Endothelial cell of umbilical vein (primary cell): Measurements from ENCODE around the gene OTP. TPM values are rescaled to one million over a fixed set of nuclear protein-coding genes. Genes with fewer than 3 reads are reported as not detected.

ENCODE experiments used
- BruUV-seq: library from RNA; stranded (reverse); fragments of 400-500 nt; replicated peaks from 2 replicates; lab custom pipeline; 2021; lab: Mats Ljungman, UMichigan
- CTCF ChIA-PET: fragments of 300-600, 350-600 bp; sonication (Branson Sonifier 250); formaldehyde crosslinking; loops from one replicate; lab custom pipeline; 2021; ENCODE audit warnings: antibody characterized with exemption, inconsistent platforms; lab: Charles Lee
- POLR2A ChIA-PET: fragments of 300-600, 350-600 bp; sonication (Branson Sonifier 250); formaldehyde crosslinking; loops from one replicate; lab custom pipeline; 2021; ENCODE audit warnings: antibody characterized with exemption, inconsistent platforms; lab: Charles Lee
- DNase-seq: peaks from one replicate; pipeline ENCODE4 v3.0.0-alpha.2; 2011; ENCODE audit warnings: low read depth, low spot score
- FAIRE-seq: peaks from 2 replicates; lab custom pipeline; 2011; peaks lifted over from hg19 to GRCh38; lab: Jason Lieb, UNC
- H2AFZ ChIP-seq: 2 replicates; pipeline ENCODE4 v1.6.0; 2012; ENCODE audit warnings: low read depth, low read length, control low read depth, inconsistent platforms
- H3K27ac ChIP-seq: 2 replicates; pipeline ENCODE4 v1.5.1; 2011; ENCODE audit warnings: low read depth, mild to moderate bottlenecking, control low read depth, low read length, moderate library complexity; ENCODE audit not compliant: insufficient read depth
- H3K27me3 ChIP-seq, 2 experiments: 2 replicates each; pipeline versions ENCODE4 v1.6.0 to v1.6.1; 2011; ENCODE audit warnings: low read length in 2 of 2, mixed read lengths in 1 of 2; ENCODE audit not compliant: control insufficient read depth in 2 of 2, insufficient read depth in 2 of 2
- H3K36me3 ChIP-seq, 2 experiments: 2 replicates in 1 of 2; 3 replicates in 1 of 2; pipeline ENCODE4 v1.5.1; 2011; ENCODE audit warnings: low read length in 2 of 2, mild to moderate bottlenecking in 1 of 2, moderate library complexity in 1 of 2; ENCODE audit not compliant: control insufficient read depth in 2 of 2, insufficient read depth in 2 of 2; ENCODE audit errors: extremely low read depth in 1 of 2
- H3K4me1 ChIP-seq: 3 replicates; pipeline ENCODE4 v1.5.1; 2011; ENCODE audit warnings: mild to moderate bottlenecking, low read length; ENCODE audit not compliant: control insufficient read depth, insufficient read depth; ENCODE audit errors: extremely low read depth
- H3K4me2 ChIP-seq: 2 replicates; pipeline ENCODE4 v1.6.1; 2011; ENCODE audit warnings: low read length, control low read depth, mixed read lengths; ENCODE audit not compliant: insufficient read depth
- H3K4me3 ChIP-seq, 3 experiments: fragments of 200-600 bp in 1 of 3; sonication (generic), shearing (Covaris generic) in 1 of 3; replicated peaks in 1 of 3; 2 replicates each; pipeline ENCODE4 v1.5.1; 2011 to 2016; ENCODE audit warnings: control low read depth in 3 of 3, low read length in 3 of 3, mild to moderate bottlenecking in 2 of 3, inconsistent platforms in 1 of 3, low read depth in 1 of 3, moderate library complexity in 1 of 3; ENCODE audit not compliant: insufficient read depth in 1 of 3
- H3K79me2 ChIP-seq: 2 replicates; pipeline ENCODE4 v1.6.0; 2012; ENCODE audit warnings: low read length, inconsistent platforms; ENCODE audit not compliant: control insufficient read depth, insufficient read depth
- H3K9ac ChIP-seq: replicated peaks from 2 replicates; pipeline ENCODE3; 2011; ENCODE audit warnings: low read length, control low read depth; ENCODE audit not compliant: insufficient read depth; ENCODE audit errors: extremely low read depth
- H3K9me1 ChIP-seq: replicated peaks from 3 replicates; pipeline ENCODE4 v1.6.0; 2011; ENCODE audit warnings: mild to moderate bottlenecking, low read length; ENCODE audit not compliant: control insufficient read depth, insufficient read depth; ENCODE audit errors: extremely low read depth
- H3K9me3 ChIP-seq: replicated peaks from 2 replicates; pipeline ENCODE4 v1.5.1; 2012; ENCODE audit warnings: low read length, inconsistent platforms; ENCODE audit not compliant: control insufficient read depth, insufficient read depth
- H4K20me1 ChIP-seq: replicated peaks from 2 replicates; pipeline ENCODE3; 2011; ENCODE audit warnings: mild to moderate bottlenecking, low read length; ENCODE audit not compliant: control insufficient read depth, insufficient read depth; ENCODE audit errors: extremely low read depth
- CTCF ChIP-seq, 2 donors: IDR thresholded peaks; 1 replicate in 1 of 2; 2 replicates in 1 of 2; pipeline ENCODE4 v1.5.1; 2011; ENCODE audit warnings: low read length in 2 of 2, mild to moderate bottlenecking in 2 of 2, moderate library complexity in 2 of 2, control low read depth in 1 of 2, inconsistent platforms in 1 of 2, low read depth in 1 of 2; ENCODE audit not compliant: insufficient read depth in 1 of 2; ENCODE audit errors: extremely low read depth in 1 of 2
- EZH2 ChIP-seq: IDR thresholded peaks from 2 replicates; pipeline ENCODE4 v1.6.1; 2012; ENCODE audit warnings: borderline replicate concordance, low read depth, mild to moderate bottlenecking, moderate library complexity, low read length, inconsistent platforms; ENCODE audit not compliant: severe bottlenecking
- POLR2A ChIP-seq: IDR thresholded peaks from 2 replicates; pipeline ENCODE4 v1.6.1; 2012; ENCODE audit warnings: low read depth, mild to moderate bottlenecking, control low read depth, low read length
- dilution Hi-C: fragments of 300-500 bp; cut with MboI; formaldehyde crosslinking; loops from one replicate; pipeline ENCODE4 v1.15.0; 2019; ENCODE audit warnings: low sequenced_read_pairs; ENCODE audit not compliant: extremely low pct_ligation_motif_present
- intact Hi-C: fragments of 100-400 bp; cut with micrococcal nuclease; formaldehyde crosslinking; loops from one replicate; pipeline ENCODE4 v1.10.0; 2022
- polyA plus RNA-seq, 4 experiments: library from polyadenylated mRNA; depleted of rRNA in 3 of 4; stranded (reverse) in 3 of 4; unstranded in 1 of 4; fragments of >200 nt; gene quantifications; 2 replicates each; pipeline versions ENCODE4 v1.2.1 to v1.2.3, GENCODE V29; 2011 to 2012; ENCODE audit warnings: missing spikeins in 1 of 4
- total RNA-seq: library from RNA; stranded (reverse); gene quantifications from 2 replicates; pipeline ENCODE4 v1.2.3, GENCODE V29; 2021

Gene OTP
- total and polyA plus RNA-seq, 2 donors (not counting 3 experiments of a cell fraction or from before 2014, with no cell fraction given): not detected

DNA sequence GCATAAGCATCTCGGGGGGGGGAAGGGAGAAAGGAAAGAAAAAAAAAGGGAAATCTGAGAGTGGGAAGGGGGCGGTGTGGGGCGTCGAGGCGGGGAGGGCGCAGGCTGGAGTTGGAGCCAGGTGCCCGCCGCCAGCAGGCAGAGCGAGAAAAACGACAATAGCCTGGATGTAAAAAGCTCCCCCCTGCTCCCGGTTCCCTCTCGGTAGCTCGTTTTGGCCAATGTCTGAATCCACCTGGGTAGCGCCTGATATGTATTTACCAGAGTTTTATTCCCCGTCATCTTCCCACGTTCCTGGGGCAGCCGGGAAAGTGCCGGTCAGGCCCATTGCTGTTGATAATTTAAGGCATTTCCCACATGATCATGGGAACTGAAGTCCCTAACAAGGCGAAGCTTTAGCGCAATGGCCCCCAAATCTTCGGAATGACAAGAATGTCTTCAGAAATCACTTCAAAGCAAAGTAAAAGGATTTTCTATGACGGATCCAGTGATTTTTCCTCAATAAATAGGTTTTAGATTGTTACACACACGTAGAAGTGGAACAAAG is 3.0 kb upstream of the OTP start:
- Histone ChIP-seq H3K4me2 (no peak overlapping the region), H3K4me3 (no peak overlapping the region), H3K79me2 (no peaks in the 10 kb centered on the region), H2AFZ (no peak overlapping the region), H3K9ac (no peak overlapping the region), H3K4me1 (peaks cover 5% of the 10 kb centered on the region), H3K27me3 (peaks cover 86 to 97% of the 10 kb centered on the region in 2 experiments), H3K9me3 (no peaks in the 10 kb centered on the region), H3K9me1 (no peaks in the 10 kb centered on the region), H4K20me1 (peaks cover 5% of the 10 kb centered on the region), H3K27ac (no peak overlapping the region), H3K36me3 (no peaks in the 10 kb centered on the region)
- POLR2A ChIA-PET: no interaction called here
- CTCF ChIA-PET: interaction anchor here (0.6 kb wide), 1 partner anchor 486 kb away, joined by 4 read pairs; no protein-coding TSS in a partner anchor
- intact Hi-C loops: loop anchor here (10.0 kb wide), 1 partner anchor 653 kb away; the partner anchor contains the start of gene AP3B1
- no peak for TF ChIP-seq POLR2A
- TF ChIP-seq CTCF (IDR thresholded peaks at IDR 0.05; ENCODE audit: extremely low read depth in 1 of 2, insufficient read depth in 1 of 2, low read depth in 1 of 2, low read length in 2 of 2): no peak
- peak; percentile 40 for TF ChIP-seq EZH2
- FAIRE-seq (no peak), DNase-seq (no peak)
- dilution Hi-C loops: no loop called here
- no TSS peak for BruUV-seq
